ENCODE data around the gene RIPOR2.

- no peak for TF ChIP-seq CTCF (IDR thresholded peaks at IDR 0.05; ENCODE audit: extremely low read depth in 1 of 2, insufficient read depth in 1 of 2, low read depth in 1 of 2, low read length in 2 of 2)
- no peak for TF ChIP-seq POLR2A (IDR thresholded peaks at IDR 0.05; ENCODE audit: low read depth, low read length)
- TF ChIP-seq MAX (IDR thresholded peaks at IDR 0.05; ENCODE audit: insufficient read depth, insufficient read length) = no peak
- TF ChIP-seq MYC (IDR thresholded peaks at IDR 0.05; ENCODE audit: low read depth, low read length) = no peak
- no peak for TF ChIP-seq JUN (IDR thresholded peaks at IDR 0.05; ENCODE audit: borderline replicate concordance, insufficient read depth, insufficient read length, low read depth)
- no peak for TF ChIP-seq FOS (IDR thresholded peaks at IDR 0.05; ENCODE audit: borderline replicate concordance, insufficient read depth, low read length)
- TF ChIP-seq EZH2 (IDR thresholded peaks at IDR 0.05; ENCODE audit: borderline replicate concordance, low read depth, low read length, severe bottlenecking) = no peak
- no peak for TF ChIP-seq POLR2AphosphoS5 (IDR thresholded peaks at IDR 0.05; ENCODE audit: insufficient read depth, low read depth, low read length)
- no peak for TF ChIP-seq GATA2 (IDR thresholded peaks at IDR 0.05; ENCODE audit: insufficient read depth, insufficient read length, low read depth, low read length)
Measured at GRCh38 chr6:24838994-24839393, 96.8 kb downstream of the RIPOR2 start.

All from endothelial cell of umbilical vein (primary cell).